ENCODE measurements around the gene PIP4P1. TPM values are rescaled to one million over a fixed set of nuclear protein-coding genes. Genes with fewer than 3 reads are reported as not detected.

The PIP4P1 gene
- total and polyA plus RNA-seq, 9 of the 15 experiments (the other 6 are each of a cell fraction or from before 2014, with no cell fraction given), result 5.3 to 20.9 (median 10.7) TPM

DNA sequence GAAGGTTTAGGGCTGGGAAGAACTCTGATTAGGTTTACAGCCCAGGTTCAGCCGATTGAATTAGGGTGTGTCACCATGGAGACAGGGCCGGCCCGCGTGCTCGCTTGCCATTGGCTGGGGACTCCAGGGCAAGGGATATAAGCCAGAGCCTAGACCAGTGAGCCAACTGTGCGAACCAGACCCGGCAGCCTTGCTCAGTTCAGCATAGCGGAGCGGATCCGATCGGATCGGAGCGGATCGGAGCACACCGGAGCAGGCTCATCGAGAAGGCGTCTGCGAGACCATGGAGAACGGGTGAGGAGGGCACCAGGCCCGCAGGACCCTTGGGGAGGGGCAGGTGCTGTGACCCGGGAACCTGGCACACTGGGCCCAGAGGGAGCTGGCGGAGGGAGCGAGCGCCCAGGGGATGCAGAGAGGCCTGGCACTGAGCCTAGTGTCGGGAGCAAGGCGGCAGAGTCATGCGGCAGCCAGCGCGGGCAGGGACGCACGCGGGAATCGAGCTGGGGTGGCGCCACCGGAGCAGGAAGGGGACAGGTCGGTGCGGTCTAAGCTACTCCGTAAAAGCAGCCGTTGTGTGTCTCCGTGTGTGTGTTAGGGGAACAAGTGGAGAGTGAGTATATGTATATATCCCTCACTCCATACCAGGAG, 8.1 kb upstream of the PIP4P1 start, which contains the start of gene PNP (continued):
- TF ChIP-seq NCOA4 (IDR thresholded peaks at IDR 0.05; ENCODE audit: partially characterized antibody) (peak; percentile 22), MBD2 (IDR thresholded peaks at IDR 0.05; ENCODE audit: borderline replicate concordance, low read depth) (peak; percentile 43; the same call in 1 of the 2 replicates), KAT8 (IDR thresholded peaks at IDR 0.05; ENCODE audit: low read depth) (no peak), HDAC1 (IDR thresholded peaks at IDR 0.05) (peak in 1 of 2 experiments; percentile 73; a peak in 2 of 4 replicates), MYNN (IDR thresholded peaks at IDR 0.05) (0 out of 2 replicates have a peak, but pooled peaks have one; percentile 18), MYNN (CRISPR knock-in tag; IDR thresholded peaks at IDR 0.05) (no peak), RCOR1 (IDR thresholded peaks at IDR 0.05; ENCODE audit: borderline replicate concordance in 1 of 2, low read depth in 2 of 2, low read length in 2 of 2) (0 out of 4 replicates have a peak, but pooled peaks of 1 of the 2 experiments have one; percentile 9), TAF15 (IDR thresholded peaks at IDR 0.05; ENCODE audit: low read depth, low read length) (no peak), TAF9B (IDR thresholded peaks at IDR 0.05; ENCODE audit: partially characterized antibody) (peak; percentile 85), ZNF232 (CRISPR knock-in tag; IDR thresholded peaks at IDR 0.05) (0 out of 2 replicates have a peak, but pooled peaks have one; percentile 71), POLR2AphosphoS2 (IDR thresholded peaks at IDR 0.05; ENCODE audit: low read length) (peak; percentile 42; the same call in 1 of the 2 replicates), SREBF2 (CRISPR knock-in tag; IDR thresholded peaks at IDR 0.05) (0 out of 2 replicates have a peak, but pooled peaks have one; percentile 38), FOXM1 (IDR thresholded peaks at IDR 0.05; ENCODE audit: low read depth) (no peak), FOXM1 (CRISPR knock-in tag; IDR thresholded peaks at IDR 0.05; ENCODE audit: low read depth) (0 out of 2 replicates have a peak, but pooled peaks have one; percentile 70), TFAM (CRISPR knock-in tag; conservative IDR thresholded peaks at IDR 0.05) (no peak), SUPT5H (IDR thresholded peaks at IDR 0.05) (peak; percentile 98), ZNF217 (CRISPR knock-in tag; IDR thresholded peaks at IDR 0.05) (no peak), YY1 (IDR thresholded peaks at IDR 0.05; ENCODE audit: borderline replicate concordance in 1 of 3, control insufficient read depth in 1 of 3, extremely low read depth in 1 of 3, insufficient read depth in 3 of 3, insufficient read length in 1 of 3, insufficient replicate concordance in 2 of 3, low read depth in 1 of 3, low read length in 2 of 3) (peak in 1 of 3 experiments; percentile 15), RBBP5 (IDR thresholded peaks at IDR 0.05; ENCODE audit: borderline replicate concordance, insufficient read depth, low read length, poor library complexity, severe bottlenecking) (peak; percentile 73), NEUROD1 (IDR thresholded peaks at IDR 0.05; ENCODE audit: borderline replicate concordance, low read depth, low read length, partially characterized antibody) (peak; percentile 21)
- TF ChIP-seq, protein P1, sequence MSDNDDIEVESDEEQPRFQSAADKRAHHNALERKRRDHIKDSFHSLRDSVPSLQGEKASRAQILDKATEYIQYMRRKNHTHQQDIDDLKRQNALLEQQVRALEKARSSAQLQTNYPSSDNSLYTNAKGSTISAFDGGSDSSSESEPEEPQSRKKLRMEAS (CRISPR knock-in tag; IDR thresholded peaks at IDR 0.05), result peak; percentile 44
- TF ChIP-seq, protein P2, sequence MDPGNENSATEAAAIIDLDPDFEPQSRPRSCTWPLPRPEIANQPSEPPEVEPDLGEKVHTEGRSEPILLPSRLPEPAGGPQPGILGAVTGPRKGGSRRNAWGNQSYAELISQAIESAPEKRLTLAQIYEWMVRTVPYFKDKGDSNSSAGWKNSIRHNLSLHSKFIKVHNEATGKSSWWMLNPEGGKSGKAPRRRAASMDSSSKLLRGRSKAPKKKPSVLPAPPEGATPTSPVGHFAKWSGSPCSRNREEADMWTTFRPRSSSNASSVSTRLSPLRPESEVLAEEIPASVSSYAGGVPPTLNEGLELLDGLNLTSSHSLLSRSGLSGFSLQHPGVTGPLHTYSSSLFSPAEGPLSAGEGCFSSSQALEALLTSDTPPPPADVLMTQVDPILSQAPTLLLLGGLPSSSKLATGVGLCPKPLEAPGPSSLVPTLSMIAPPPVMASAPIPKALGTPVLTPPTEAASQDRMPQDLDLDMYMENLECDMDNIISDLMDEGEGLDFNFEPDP (CRISPR knock-in tag; IDR thresholded peaks at IDR 0.05), result 0 out of 2 replicates have a peak, but pooled peaks have one; percentile 11
- TF ChIP-seq, protein P3, sequence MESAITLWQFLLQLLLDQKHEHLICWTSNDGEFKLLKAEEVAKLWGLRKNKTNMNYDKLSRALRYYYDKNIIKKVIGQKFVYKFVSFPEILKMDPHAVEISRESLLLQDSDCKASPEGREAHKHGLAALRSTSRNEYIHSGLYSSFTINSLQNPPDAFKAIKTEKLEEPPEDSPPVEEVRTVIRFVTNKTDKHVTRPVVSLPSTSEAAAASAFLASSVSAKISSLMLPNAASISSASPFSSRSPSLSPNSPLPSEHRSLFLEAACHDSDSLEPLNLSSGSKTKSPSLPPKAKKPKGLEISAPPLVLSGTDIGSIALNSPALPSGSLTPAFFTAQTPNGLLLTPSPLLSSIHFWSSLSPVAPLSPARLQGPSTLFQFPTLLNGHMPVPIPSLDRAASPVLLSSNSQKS (CRISPR knock-in tag; IDR thresholded peaks at IDR 0.05), result no peak
- TF ChIP-seq, protein P4, sequence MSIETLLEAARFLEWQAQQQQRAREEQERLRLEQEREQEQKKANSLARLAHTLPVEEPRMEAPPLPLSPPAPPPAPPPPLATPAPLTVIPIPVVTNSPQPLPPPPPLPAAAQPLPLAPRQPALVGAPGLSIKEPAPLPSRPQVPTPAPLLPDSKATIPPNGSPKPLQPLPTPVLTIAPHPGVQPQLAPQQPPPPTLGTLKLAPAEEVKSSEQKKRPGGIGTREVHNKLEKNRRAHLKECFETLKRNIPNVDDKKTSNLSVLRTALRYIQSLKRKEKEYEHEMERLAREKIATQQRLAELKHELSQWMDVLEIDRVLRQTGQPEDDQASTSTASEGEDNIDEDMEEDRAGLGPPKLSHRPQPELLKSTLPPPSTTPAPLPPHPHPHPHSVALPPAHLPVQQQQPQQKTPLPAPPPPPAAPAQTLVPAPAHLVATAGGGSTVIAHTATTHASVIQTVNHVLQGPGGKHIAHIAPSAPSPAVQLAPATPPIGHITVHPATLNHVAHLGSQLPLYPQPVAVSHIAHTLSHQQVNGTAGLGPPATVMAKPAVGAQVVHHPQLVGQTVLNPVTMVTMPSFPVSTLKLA (conservative IDR thresholded peaks at IDR 0.05), result peak; percentile 59 to 67; a peak in 3 of 4 replicates
